ENCODE measurements around the gene AP3B1.

DNA sequence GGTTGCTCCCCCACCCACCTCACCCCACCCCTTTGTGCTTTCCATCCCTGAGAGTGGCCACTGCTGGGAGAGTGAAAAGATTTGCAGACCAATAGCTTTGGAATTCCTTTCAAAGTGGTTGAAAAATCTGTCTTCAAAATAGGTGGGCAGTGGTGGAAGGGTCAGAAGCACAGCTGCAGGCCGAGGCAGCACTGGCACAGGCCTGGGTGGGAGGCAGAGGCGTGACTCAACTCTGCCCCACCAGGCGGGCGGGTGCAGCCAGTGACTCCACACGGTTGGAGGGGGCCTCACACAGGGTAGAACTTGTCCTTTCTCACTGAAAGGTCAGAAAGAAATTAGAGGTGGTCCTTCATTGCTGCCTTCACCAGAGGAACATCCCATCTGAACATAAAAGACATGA, 303.4 kb downstream of the AP3B1 start:
- no peak for TF ChIP-seq EZH2 (IDR thresholded peaks at IDR 0.05; ENCODE audit: borderline replicate concordance, low read length)
- TF ChIP-seq, protein P1, sequence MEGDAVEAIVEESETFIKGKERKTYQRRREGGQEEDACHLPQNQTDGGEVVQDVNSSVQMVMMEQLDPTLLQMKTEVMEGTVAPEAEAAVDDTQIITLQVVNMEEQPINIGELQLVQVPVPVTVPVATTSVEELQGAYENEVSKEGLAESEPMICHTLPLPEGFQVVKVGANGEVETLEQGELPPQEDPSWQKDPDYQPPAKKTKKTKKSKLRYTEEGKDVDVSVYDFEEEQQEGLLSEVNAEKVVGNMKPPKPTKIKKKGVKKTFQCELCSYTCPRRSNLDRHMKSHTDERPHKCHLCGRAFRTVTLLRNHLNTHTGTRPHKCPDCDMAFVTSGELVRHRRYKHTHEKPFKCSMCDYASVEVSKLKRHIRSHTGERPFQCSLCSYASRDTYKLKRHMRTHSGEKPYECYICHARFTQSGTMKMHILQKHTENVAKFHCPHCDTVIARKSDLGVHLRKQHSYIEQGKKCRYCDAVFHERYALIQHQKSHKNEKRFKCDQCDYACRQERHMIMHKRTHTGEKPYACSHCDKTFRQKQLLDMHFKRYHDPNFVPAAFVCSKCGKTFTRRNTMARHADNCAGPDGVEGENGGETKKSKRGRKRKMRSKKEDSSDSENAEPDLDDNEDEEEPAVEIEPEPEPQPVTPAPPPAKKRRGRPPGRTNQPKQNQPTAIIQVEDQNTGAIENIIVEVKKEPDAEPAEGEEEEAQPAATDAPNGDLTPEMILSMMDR (IDR thresholded peaks at IDR 0.05; ENCODE audit: low read length): peak; percentile 20; the same call in 1 of the 2 replicates

All from OCI-LY1 (cell line).